Stimulated activated CD8-positive, alpha-beta memory T cell treated with anti-CD3 and anti-CD28 coated beads, Interleukin-12 subunit alpha, Interleukin-12 subunit beta, amount 100 ng/mL, for 24 hours (primary cell): ENCODE results near the gene CLIC4.

Source experiments
- DNase-seq: peaks from one replicate; pipeline ENCODE4 v3.0.0-alpha.2; 2020; ENCODE audit errors: extremely low read depth

Gene CLIC4

GRCh38 chr1:24859063-24860010, 114.1 kb downstream of the CLIC4 start:
- DNase-seq: no peak

DNA sequence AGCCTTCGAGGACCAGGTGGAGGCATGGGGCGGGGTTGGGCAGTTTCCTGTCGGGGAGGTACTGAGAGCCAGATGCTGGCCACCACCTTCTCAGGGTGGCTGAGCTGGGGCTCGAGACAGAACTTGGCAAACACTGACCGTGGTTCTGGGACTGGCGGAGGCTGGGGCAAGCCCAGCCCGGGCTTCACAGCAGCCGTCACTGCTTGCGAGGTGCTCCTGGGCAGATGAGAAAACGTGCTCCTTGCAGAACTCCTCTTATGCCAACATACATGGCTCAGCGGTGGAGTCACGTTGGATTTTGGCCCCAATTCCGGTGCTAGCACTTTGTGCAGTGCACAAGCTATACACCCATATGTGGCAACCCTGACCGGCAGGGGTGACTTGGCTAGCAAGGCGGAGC, 115.6 kb downstream of the CLIC4 start:
- DNase-seq: no peak

GRCh38 chr1:24861821-24862727, 116.8 kb downstream of the CLIC4 start:
- DNase-seq: no peak

- DNase-seq: no peak
Measured at GRCh38 chr1:24862775-24863483, 117.7 kb downstream of the CLIC4 start.

- DNase-seq: no peak
Measured at GRCh38 chr1:24864370-24864777, 119.1 kb downstream of the CLIC4 start.

GRCh38 chr1:24865168-24865567, 119.9 kb downstream of the CLIC4 start:
- no peak for DNase-seq

DNA sequence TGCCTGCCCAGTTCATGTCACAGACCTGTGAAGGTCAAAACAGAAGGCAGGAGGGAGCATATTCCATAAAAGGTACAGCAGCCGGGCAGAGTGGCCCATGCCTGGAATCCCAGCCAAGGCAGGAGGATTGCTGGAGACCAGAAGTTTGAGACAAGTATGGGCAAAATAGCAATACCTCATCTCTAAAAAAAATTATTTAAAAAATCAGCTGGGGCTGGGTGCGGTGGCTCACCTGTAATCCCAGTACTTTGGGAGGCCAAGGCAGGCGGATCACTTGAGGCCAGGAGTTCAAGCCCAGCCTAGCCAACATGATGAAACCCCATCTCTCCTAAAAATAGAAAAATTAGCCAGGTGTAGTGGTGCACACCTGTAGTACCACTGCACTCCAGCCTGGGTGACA, 120.3 kb downstream of the CLIC4 start:
- DNase-seq: no peak

- DNase-seq: no peak
Measured at GRCh38 chr1:24866211-24867083, 121.2 kb downstream of the CLIC4 start.

DNA sequence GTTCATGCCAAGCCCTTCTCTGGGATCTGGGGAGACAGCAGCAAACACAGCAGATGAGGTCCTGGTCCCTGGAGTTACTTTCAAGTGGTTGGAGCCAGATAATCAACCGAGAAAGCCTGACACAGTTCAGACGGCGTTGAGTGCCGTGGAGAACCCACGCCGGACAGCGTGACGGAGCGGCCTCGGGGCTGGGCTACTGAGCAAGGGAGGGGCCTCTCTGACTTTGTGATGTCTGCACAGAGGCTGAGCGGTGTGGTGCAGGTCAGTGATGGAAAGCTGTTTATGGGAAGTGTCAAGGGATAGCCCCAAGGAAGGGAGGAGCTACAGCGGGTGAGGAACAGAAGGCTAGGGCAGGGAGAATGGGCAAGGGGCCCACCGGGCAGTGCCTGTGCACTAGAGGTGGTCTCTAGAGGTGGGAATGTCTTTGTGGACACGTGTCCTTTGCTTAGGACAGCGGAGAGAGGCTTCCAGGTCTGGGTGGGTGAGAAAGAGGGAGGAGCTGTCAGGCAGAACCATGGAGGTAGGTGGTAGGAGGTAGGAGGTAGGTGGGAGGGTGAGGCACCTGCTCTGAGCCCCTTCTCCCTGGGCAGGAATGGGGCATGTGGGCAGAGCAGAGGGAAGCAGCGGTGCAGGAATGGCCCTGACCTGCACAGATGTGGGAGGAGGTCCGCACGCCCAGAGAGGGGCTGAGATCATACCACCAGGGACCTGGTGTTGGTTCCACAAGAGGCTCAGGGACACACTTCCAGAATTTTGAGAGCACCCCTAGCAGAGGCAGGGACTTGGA, 122.0 kb downstream of the CLIC4 start:
- DNase-seq: no peak

- DNase-seq: no peak
Measured at GRCh38 chr1:24868016-24868875, 123.0 kb downstream of the CLIC4 start.

DNA sequence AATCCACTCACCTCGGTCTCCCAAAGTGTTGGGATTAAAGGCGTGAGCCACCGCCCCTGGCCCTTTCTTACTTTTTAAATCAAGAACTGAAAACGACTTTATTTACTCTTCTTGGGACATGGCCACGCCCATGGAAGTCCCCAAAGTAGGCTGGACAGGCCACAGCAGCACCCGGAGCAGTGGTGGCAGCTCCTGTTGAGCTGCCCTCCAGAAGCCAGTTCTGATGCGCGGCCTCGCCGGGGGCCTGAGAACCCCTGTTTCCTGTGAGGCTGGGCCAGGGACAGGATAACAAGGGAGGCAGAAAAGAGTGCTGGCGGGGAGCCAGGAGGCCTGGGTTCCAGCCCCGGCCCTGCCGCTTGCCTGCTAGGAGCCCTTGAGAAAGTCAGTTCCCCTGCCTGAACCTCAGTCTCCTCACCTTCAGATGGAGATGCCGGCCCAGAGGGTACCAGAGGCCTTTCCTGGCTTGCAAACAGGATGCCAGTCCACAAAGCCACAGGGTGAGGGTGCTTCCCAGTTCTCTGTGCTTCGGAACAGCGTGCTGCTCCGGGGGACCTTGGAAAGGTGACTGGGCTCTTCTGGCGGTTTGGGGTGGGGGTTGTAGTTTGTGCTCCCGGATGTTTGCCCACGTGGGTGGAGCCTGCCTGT, 125.4 kb downstream of the CLIC4 start:
- DNase-seq: no peak

DNA sequence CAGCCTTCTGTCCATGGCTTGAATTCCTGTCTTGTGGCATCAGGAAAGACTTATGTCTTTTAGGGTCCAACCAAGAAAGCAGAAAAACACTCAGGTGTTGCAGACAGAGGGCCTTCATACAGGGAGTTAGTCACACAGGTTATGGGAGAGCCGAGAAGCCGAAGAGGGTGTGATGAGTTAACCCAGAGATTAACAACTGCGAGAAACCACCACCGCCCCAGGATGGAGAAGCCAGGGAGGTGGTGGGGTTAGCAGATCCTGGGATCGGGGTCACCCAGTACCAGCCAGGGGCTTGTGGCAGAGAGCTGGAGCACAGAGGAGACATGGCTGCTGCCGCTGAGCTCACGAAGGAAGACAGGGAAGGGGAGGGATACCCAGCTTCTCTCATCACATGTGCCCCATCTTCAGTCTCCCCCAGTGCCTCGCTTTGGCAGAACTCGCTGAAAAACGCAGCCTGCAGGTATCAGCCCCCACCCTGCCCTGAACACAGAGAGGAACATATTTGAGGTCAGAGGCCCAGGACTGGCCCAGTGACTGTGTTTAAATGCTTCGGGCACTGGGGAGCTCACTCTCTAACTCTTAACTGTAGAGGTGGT, 126.2 kb downstream of the CLIC4 start:
- no peak for DNase-seq

DNA sequence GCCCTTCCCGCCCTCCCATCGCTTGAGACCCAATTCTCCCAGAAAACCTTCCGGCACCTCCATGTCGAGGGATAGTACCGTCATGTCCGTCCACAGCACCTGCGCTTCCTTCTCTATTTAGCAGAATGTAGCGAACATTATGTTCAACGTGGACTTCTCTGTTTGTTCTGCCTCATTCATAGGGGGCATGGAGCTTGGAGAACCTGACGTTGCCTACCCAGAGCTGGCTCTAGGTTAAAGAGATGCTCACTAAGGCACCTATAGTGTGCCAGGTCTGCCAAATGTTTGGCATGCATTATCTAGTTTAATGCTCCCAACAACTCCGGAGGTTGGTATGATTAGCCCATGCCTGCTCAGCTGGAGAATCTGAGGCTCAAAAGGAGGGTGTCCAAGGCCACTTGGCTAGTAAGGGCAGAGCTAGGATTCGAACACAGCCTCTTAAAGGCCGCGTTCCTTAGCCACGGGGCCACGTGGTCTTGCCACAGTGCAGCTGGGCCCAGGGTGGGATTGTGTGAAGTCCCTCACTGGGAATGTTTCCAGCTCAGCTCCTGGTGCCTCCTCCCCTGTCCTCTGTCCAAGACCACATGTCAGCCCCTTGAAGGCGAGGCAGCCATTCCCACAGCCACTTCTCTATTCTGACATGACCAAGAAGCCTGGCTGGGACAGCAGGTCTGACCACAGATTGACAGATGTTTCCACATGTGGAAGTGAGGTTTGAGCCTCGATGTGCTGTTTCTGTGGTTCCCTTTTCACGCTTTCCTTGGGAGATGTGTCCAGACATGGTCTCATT, 127.0 kb downstream of the CLIC4 start:
- no peak for DNase-seq

DNA sequence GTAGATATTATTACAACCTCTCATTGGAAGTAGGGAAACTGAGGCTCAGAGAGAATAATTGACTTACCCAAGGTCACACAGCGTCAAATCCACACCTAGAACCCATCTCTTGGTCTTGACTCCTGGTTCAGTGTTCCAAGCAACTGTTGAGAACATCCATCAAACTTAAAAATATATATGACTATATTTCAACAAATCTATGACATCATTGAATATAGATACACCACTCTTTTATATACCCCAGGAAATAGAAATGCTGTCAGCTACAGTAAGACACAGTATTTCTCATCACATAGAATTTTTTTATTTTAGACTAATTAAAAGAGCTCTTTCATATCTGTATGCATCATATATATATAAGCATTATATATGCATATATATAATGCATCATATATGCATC, 127.9 kb downstream of the CLIC4 start:
- no peak for DNase-seq

- DNase-seq: no peak
Measured at GRCh38 chr1:24874056-24874455, 128.8 kb downstream of the CLIC4 start.

DNA sequence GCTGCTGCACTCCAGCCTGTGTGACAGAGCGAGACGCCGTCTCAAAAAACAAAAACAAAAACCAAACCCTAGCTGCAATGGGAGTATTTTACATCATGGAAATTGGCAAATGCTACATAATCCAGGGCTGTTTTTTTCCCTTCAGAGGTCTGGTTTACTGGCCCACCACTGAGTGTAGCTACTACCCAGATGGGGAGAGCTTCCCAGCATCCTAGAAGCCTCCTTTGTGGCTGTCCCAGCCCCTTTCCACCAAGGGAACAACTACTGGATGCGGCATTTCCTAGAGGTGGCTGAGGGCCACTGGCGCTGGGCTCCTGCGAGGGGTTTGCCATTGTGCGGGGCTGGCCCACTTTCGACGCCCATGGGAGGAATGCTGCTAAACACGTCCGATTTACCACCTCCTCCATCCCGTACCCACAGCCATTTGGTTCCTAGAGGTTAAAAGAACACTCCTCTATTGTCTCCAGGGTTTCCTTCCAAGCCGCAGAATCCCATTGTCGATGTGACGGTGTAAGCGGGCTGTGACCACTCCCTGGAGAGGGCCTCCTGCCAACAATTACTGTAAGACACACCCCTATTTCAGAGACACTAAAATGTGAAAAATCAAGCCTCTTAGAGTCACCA, 129.5 kb downstream of the CLIC4 start:
- DNase-seq: no peak

DNA sequence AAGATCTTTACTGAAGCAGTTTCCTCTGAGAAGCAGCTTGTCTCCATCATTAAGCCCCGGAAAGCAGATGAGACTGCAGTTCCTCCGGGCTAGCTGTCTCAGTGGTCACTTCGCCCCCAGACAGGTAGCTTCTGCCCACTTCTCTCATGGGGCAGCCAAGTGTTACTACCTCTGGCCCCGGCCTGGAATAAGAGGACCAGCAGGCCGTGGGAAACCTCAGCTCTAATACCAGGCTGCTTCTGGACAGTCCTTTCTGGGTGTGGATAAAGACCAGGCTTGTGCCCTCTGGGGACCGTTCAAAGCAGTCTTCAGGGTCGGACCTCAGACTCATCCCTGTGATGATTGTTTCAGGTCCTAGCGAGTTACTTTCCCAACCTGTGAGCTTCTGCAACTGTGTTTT, 130.0 kb downstream of the CLIC4 start:
- DNase-seq: no peak
